DOHH2 (cell line): Measurements from ENCODE around the gene HOXC12.

ENCODE experiments used
- H3F3A ChIP-seq: fragments of 200-600 bp; sonication (generic), shearing (Covaris generic); 2 replicates; pipeline ENCODE4 v1.6.0; 2016; ENCODE audit warnings: antibody characterized with exemption, mild to moderate bottlenecking; ENCODE audit not compliant: control insufficient read depth, insufficient read depth
- H3K27ac ChIP-seq: fragments of 200-600 bp; sonication (generic); 2 replicates; pipeline ENCODE4 v1.5.1; 2014; ENCODE audit warnings: low read depth, mild to moderate bottlenecking, low read length, moderate library complexity
- H3K27me3 ChIP-seq: fragments of 200-600 bp; sonication (generic); 2 replicates; pipeline ENCODE4 v1.6.1; 2014; ENCODE audit warnings: mild to moderate bottlenecking, low read length, mixed read lengths; ENCODE audit not compliant: control insufficient read depth
- H3K36me3 ChIP-seq: fragments of 200-600 bp; sonication (generic); 2 replicates; pipeline ENCODE4 v1.6.1; 2014; ENCODE audit warnings: mild to moderate bottlenecking, low read length, moderate library complexity, mixed read lengths; ENCODE audit not compliant: control insufficient read depth
- H3K4me1 ChIP-seq: fragments of 200-600 bp; sonication (generic); 2 replicates; pipeline ENCODE4 v1.6.1; 2014; ENCODE audit warnings: mild to moderate bottlenecking, low read length, mixed read lengths; ENCODE audit not compliant: control insufficient read depth
- H3K4me2 ChIP-seq: fragments of 200-600 bp; sonication (generic); 2 replicates; pipeline ENCODE4 v1.6.0; 2014; ENCODE audit warnings: mild to moderate bottlenecking, low read length, moderate library complexity
- H3K4me3 ChIP-seq: fragments of 200-600 bp; sonication (generic); 2 replicates; pipeline ENCODE4 v1.5.1; 2014; ENCODE audit warnings: mild to moderate bottlenecking, low read length, mixed read lengths
- H3K79me2 ChIP-seq: fragments of 200-600 bp; sonication (generic); 2 replicates; pipeline ENCODE4 v1.6.1; 2014; ENCODE audit warnings: mild to moderate bottlenecking, low read length, mixed read lengths; ENCODE audit not compliant: control insufficient read depth
- H3K9me2 ChIP-seq: fragments of 200-600 bp; sonication (generic); replicated peaks from 2 replicates; pipeline ENCODE4 v1.6.1; 2014; ENCODE audit warnings: mild to moderate bottlenecking, low read length, mixed read lengths; ENCODE audit not compliant: control insufficient read depth
- H3K9me3 ChIP-seq: fragments of 200-600 bp; sonication (generic); 2 replicates; pipeline ENCODE4 v1.6.1; 2014; ENCODE audit warnings: antibody characterized with exemption, low read length, mixed read lengths; ENCODE audit not compliant: control insufficient read depth, insufficient read depth
- H4K20me1 ChIP-seq: fragments of 200-600 bp; sonication (generic); 2 replicates; pipeline ENCODE4 v1.6.0; 2014; ENCODE audit warnings: low read depth, mild to moderate bottlenecking, antibody characterized with exemption, low read length, moderate library complexity; ENCODE audit not compliant: control insufficient read depth, insufficient read depth
- EZH2phosphoT487 ChIP-seq: fragments of 200-600 bp; sonication (generic); IDR thresholded peaks from 2 replicates; pipeline ENCODE4 v1.6.1; 2017; ENCODE audit warnings: borderline replicate concordance, mild to moderate bottlenecking, antibody characterized with exemption, low read length, moderate library complexity, mixed read lengths
- TF ChIP-seq, protein P1 (sequence below): fragments of 200-600 bp; sonication (generic); IDR thresholded peaks from one replicate; pipeline ENCODE4 v1.5.1; 2014; ENCODE audit warnings: antibody characterized with exemption, mild to moderate bottlenecking, low read depth, low read length; ENCODE audit not compliant: poor library complexity, severe bottlenecking

Gene HOXC12

DNA sequence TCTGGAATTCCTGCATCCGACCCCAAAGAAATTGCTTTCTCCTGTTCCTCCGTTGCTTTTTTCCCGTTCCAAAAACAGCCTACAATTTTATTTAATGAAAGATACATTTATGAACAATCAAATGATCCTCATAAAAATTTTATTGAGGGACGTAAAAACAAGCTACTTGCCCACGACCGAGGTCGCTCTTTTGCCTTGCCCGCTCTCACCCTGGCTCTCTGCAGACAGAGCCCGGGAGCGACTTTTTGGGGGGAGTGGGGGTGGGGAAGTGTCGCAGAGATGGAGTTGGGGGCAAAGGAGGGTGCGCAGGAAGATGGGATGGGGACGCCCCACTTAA is 44.2 kb downstream of the HOXC12 start:
- TF ChIP-seq EZH2phosphoT487, result 0 out of 2 replicates have a peak, but pooled peaks have one; percentile 36
- TF ChIP-seq, protein P1, sequence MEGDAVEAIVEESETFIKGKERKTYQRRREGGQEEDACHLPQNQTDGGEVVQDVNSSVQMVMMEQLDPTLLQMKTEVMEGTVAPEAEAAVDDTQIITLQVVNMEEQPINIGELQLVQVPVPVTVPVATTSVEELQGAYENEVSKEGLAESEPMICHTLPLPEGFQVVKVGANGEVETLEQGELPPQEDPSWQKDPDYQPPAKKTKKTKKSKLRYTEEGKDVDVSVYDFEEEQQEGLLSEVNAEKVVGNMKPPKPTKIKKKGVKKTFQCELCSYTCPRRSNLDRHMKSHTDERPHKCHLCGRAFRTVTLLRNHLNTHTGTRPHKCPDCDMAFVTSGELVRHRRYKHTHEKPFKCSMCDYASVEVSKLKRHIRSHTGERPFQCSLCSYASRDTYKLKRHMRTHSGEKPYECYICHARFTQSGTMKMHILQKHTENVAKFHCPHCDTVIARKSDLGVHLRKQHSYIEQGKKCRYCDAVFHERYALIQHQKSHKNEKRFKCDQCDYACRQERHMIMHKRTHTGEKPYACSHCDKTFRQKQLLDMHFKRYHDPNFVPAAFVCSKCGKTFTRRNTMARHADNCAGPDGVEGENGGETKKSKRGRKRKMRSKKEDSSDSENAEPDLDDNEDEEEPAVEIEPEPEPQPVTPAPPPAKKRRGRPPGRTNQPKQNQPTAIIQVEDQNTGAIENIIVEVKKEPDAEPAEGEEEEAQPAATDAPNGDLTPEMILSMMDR, result no peak
- H3K79me2 ChIP-seq, result no peaks in the 10 kb centered on the region
- no peaks in the 10 kb centered on the region for H3K9me2 ChIP-seq
- H3K36me3 ChIP-seq, result no peaks in the 10 kb centered on the region
- no peak overlapping the region for H3K4me3 ChIP-seq
- H3K4me2 ChIP-seq, result no peak overlapping the region
- peaks cover 16% of the 10 kb centered on the region for H3K4me1 ChIP-seq
- H3K27ac ChIP-seq, result no peak overlapping the region
- no peaks in the 10 kb centered on the region for H4K20me1 ChIP-seq
- peaks cover 78% of the 10 kb centered on the region for H3K27me3 ChIP-seq
- no peaks in the 10 kb centered on the region for H3K9me3 ChIP-seq
- no peaks in the 10 kb centered on the region for H3F3A ChIP-seq

DNA sequence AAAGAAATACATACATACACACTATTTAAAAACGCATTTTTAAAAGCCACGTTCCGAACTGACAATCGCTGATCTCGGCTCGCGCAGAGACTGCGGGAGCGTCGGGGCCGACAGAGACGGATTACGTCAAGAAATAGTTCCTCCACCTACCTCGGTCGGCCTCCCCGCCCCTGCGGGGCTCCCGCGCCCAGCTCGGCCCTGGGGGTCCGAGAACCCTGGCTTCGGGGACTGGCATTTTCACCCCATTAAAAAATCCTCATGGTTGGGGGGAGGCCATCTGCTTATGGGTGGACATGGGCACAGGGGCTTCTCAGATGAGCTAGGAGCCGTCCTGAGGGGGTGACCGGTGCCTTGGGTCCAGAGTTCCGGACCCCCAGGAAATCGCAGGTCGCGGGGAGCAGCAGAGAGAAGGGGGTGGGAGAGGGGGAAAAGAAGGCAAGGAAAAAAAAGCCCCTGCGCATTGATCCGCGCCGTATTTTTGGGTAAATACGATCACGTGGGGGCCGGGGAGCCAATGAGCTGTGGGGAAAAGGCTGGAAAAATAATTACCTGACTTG is 44.9 kb downstream of the HOXC12 start:
- no peak overlapping the region for H3K4me2 ChIP-seq
- no peaks in the 10 kb centered on the region for H4K20me1 ChIP-seq
- H3K36me3 ChIP-seq, result no peaks in the 10 kb centered on the region
- no peak overlapping the region for H3K4me3 ChIP-seq
- no peaks in the 10 kb centered on the region for H3K9me2 ChIP-seq
- peaks cover 78% of the 10 kb centered on the region for H3K27me3 ChIP-seq
- no peak overlapping the region for H3K27ac ChIP-seq
- H3K9me3 ChIP-seq, result no peaks in the 10 kb centered on the region
- H3F3A ChIP-seq, result no peaks in the 10 kb centered on the region
- H3K4me1 ChIP-seq, result peaks cover 16% of the 10 kb centered on the region
- TF ChIP-seq, protein P1, result no peak
- H3K79me2 ChIP-seq, result no peaks in the 10 kb centered on the region

DNA sequence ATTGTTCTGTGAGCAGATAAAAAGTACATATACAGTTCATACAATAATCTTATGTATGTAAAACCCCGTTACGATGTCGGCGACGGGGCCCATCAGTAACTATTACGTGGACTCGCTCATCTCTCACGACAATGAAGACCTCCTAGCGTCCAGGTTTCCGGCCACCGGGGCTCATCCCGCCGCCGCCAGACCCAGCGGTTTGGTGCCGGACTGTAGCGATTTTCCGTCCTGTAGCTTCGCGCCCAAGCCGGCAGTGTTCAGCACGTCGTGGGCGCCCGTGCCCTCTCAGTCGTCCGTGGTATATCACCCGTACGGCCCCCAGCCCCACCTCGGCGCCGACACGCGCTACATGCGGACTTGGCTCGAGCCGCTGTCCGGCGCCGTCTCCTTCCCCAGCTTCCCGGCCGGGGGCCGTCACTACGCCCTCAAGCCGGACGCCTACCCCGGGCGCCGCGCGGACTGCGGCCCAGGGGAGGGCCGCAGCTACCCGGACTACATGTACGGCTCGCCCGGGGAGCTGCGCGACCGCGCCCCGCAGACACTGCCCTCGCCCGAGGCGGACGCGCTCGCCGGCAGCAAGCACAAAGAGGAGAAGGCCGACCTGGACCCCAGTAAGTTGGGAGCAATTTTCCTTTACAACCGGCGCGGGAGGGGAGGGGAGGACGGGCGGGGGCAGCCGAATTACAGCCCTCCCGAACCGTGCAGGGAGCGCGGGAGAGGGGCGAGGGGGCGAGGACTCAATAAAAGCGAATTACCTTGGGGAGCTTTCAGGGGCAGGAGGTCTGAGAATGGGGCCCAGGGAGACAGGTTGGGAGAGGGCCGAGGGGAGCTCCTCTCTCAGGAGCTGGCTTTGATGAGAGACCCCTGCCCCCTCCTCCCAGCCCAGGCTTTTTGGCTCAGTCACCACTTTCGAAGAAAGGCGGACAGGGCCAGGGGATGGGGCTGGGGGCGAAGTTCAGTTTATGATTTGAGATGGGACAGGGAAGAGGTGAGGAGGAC is 45.7 kb downstream of the HOXC12 start, which contains the start of gene HOXC9:
TSS of gene HOXC9 (plus strand) at position 46 of the 999 bp plus-strand sequence. CDS start at position 74, 28 bp downstream.
- H3K4me1 ChIP-seq, result peaks cover 13% of the 10 kb centered on the region
- H3K27ac ChIP-seq, result no peak within 1 kb of the TSS
- no peaks in the 10 kb centered on the region for H4K20me1 ChIP-seq
- H3K36me3 ChIP-seq, result no peaks in the 10 kb centered on the region
- H3K79me2 ChIP-seq, result no peaks in the 10 kb centered on the region
- no peaks in the 10 kb centered on the region for H3F3A ChIP-seq
- no peaks in the 10 kb centered on the region for H3K9me3 ChIP-seq
- TF ChIP-seq, protein P1, result no peak
- TF ChIP-seq EZH2phosphoT487, result no peak
- H3K9me2 ChIP-seq, result no peaks in the 10 kb centered on the region
- no peak within 1 kb of the TSS for H3K4me2 ChIP-seq
- H3K4me3 ChIP-seq, result no peak within 1 kb of the TSS
- peaks cover 78% of the 10 kb centered on the region for H3K27me3 ChIP-seq
